GM18499 (cell line): ENCODE data around the gene SPATA12.

Experiments used
- ATAC-seq: cut with Tn5 transposase; IDR thresholded peaks from one replicate; pipeline ENCODE4 v1.9.1; 2021; ENCODE audit warnings: moderate number of reproducible peaks; ENCODE audit not compliant: insufficient read depth, unreplicated experiment

SPATA12 gene, protein sequence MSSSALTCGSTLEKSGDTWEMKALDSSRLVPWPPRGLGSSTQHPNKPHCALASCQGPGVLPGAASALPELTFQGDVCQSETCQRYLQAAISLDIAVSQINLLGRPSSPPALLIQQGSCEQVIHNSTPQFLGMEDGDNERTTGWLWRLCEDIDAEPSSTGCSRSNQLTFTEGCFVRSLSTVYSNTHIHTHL

DNA sequence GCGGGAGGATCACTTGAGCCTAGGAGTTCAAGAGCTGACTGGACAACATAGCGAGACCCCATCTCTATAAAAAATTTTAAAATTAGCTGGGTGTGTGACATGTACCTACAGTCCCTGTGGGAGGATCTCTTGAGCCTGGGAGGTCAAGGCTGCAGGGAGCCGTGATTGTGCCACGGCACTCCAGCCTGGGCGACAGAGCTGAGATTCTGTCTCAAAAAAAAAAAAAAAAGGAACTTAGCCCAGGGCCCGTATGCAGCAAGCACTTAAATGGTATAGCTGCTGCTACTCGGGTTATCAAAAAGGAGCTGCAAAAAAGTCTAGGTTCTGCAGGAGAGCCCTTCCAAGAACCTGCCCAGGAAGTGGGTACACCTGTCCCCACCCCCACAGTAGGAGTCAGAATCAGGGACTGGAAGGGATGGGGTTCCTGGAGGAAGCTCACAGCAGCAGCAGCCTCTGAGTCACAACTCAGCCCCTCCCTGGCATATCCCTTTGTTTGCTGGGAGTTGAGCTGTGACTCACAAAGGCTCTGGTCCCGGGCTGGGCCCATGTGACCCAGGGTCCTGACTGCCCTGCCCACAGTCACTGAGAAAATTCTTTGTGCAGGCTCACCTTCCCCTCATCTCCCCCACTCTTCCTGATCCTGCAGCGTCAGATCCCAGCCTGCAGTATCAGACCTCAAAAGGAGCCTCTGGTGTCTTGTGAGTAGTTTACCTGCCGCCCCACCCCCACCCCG, at the start of gene SPATA12:
TSS of gene SPATA12 (plus strand) at position 576 of the 733 bp plus-strand sequence. CDS start 13,031 bp downstream, outside the sequence.
- no peak for ATAC-seq

DNA sequence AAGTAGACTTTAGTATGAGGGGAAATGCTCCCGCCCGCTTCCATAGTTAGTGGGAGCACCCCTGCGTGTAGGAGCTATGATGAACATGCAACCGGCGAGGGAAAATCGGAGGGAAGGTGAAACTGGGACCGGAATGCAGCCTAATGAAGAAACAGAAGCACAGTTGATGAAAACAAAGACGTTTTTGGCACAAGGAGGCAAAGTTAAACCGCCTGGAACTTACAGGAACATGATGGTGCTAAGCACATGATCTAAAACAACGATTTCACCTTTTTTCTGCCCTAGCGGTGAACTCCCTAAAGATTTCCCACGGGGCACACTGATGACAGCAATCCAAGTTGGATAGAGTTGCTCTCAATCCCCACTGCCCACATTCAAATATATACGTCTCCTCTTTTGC, 49.4 kb upstream of the SPATA12 start:
- ATAC-seq, result no peak

- ATAC-seq, result no peak
Observed at GRCh38 chr3:57012847-57013246, 47.6 kb upstream of the SPATA12 start.

GRCh38 chr3:57015350-57015729, 45.1 kb upstream of the SPATA12 start:
- ATAC-seq, result no peak

GRCh38 chr3:57015912-57016311, 44.6 kb upstream of the SPATA12 start:
- no peak for ATAC-seq

- ATAC-seq, result no peak
Observed at GRCh38 chr3:57017459-57017845, 43.0 kb upstream of the SPATA12 start.

GRCh38 chr3:57018246-57018645, 42.2 kb upstream of the SPATA12 start:
- ATAC-seq, result no peak

DNA sequence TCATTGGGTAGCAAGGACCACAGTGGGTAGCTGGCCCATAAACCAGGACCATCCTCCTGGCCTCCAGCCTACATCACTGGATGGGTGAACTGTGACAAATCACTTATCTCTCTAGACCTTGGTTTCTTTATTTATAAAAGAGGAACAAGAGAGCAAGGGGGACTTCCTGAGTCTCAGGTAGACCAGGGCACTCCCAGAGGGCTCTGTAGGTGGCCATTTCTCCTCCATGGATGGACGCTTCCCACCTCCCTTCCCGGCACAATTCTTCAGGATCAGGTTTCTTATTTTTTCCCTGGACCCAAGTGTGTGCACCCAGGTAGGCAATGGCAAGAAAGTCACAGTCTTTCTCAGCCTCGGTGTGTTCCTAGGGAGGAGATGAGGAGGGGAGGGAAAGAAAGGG, 41.4 kb upstream of the SPATA12 start:
- ATAC-seq, result no peak

DNA sequence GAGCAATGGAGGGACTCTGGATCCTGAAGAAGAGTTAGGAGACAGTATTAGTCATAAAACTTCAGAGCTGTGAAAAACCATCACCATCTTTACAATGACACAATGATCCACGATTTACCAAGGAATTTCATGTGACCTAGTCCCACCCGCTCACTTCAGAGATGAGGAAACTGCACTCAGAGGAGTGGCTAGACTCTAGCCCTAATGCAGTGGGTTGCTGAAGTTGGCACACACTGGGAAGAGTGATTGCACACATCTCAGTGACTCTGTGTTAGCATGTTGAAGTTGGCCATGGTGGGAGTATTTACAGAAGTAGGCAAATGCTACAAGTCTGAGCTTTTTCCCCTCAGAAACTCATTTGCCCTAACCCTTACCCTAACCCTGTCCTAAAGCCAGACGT, 35.2 kb upstream of the SPATA12 start:
- ATAC-seq, result no peak

DNA sequence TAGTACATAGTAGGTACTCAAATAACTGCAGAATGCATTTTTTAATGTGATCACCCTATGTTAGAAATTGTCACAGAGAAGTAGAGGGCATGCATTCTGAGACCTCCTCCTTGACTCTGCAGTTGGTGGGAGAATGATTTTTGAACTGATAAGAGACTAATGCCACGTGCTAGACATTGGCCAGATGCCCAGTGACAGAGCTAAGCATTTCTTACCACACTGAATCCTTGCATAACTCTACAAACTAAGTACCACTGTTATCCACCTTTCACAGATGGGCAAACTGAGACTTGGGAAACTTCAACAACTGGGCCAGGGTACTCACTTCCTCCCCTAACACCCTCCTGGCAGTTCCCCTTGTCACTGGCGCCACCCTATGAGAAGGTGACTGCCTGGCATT, 33.5 kb upstream of the SPATA12 start:
- no peak for ATAC-seq

GRCh38 chr3:57029383-57029782, 31.1 kb upstream of the SPATA12 start:
- no peak for ATAC-seq

DNA sequence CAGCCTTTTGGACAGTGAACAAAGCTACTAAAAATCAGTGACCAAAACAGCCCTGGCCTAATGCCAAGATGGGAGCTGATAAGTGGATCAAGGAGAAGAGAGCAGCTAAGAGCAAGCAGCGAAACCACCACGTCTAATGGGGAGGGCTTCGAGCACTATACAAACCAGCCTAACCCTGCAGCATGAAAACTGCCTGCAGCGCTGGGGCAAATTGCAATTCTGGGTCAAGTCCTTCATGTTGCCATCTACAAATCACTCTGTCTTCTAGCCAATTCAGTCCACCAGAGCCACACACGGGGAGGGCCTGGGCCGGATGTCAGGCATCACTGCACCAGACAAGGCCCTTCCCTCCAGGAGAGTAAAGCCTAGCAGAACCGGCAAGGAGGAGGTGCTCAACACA, 30.5 kb upstream of the SPATA12 start:
- ATAC-seq, result no peak

DNA sequence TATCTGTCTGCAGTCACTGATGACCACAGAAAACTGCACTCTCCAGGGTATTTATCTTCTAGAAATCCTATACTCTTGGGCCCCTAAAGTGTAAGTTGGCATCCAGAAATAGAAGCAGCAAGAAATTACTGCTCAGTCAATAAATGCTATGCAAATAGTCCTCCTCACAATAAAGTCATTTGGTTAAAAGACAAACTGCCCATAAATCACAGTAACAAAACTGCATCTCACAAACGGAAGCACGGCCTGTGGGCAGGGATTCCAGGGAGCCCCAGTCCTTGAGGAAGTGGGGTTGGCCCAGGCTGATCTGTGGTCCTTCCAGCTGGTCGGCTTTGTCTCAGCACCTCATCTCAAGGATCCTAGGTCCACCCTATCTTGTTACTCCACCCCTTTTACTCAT, 29.7 kb upstream of the SPATA12 start:
- ATAC-seq, result no peak

DNA sequence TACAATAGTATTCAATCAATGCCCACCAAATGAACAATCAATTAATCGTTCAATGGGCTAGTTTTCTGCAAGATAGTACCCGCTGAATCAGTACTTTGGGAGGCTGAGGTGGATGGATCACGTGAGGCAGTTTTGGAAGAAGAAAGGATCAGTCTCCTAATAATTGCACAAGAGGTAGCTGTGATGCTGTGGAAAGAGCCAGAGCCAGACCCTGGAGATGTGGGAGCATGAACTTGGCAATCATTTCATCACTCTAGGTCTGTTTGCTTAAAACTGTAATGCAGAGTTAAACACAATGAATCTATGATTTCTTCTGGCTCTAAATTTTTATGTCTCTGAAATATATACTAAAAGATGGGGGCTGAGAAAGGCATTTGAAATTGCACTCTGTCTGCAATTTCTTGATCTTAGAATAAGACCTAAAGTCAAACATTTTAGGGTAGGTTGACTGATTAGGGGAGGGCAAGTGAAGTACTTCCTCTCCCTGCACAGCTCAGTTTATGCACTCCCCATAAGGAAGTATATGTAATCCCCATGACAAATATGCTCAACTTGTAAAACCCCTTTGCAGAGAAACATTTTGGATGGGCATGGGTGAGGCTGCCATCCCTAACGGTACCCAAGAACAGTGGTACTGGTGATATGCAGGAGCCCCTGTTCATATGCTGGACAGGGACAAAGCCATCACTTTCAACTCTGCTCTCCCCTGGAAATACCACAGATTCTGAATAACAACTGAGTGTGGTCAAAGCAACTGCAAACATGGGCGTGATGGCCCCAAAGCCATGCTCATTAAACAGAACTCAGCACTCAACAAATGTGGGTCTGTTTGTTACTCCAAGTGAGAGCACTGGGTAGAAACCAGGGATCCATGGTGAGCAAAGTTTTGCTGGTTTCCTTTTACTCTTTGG, 28.6 kb upstream of the SPATA12 start:
- ATAC-seq, result no peak

GRCh38 chr3:57036952-57037351, 23.5 kb upstream of the SPATA12 start:
- ATAC-seq, result no peak

DNA sequence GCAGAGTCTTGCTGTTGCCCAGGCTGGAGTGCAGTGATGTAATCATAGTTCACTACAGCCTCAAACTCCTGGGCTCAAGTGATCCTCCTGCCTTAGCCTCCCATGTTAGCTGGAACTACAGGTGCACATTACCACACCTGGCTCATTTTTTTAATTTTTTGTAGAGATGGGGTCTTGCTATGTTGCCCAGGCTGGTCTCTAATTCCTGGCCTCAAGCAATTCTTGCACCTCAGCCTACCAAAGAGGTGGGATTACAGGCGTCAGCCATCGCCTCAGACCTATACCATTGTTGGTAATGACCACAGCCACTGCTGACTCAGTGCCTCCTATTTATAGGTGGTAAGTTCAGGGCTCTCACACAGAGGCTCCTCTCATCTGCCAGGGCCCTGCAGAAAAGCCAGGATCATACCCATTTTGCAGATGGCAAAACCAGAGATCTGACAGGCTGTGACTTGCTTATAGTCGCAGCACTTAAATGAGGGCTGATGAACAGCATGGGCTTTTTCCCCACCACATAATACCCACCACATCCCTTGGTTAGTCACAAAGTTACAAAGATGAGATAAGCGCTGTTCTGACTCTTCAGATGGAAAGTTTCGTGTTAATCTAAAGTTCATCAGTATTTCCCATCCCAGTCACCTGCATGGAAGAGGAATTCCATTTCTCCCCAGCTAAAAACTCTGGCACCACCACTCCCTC, 21.8 kb upstream of the SPATA12 start:
- no peak for ATAC-seq

DNA sequence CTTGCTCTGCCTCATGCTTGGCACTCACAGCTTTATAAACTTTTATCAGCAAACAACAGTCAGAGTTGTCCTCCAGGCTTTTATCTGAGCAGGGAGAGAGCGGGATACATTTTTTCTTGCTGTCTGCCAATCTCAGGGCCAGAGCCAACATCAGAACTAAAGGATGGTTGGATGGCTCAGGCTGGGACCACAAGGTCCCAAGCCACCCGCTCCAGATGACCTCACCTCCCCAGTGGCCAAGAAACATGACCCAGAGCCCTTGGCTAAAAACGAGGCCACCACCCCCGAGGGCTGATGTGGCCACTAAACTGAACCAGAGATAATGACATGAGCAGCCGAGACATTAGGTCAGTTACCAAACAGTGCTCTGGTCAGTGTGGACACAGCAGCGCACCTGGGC, 18.8 kb upstream of the SPATA12 start:
- ATAC-seq, result no peak

- no peak for ATAC-seq
Observed at GRCh38 chr3:57043518-57043917, 16.9 kb upstream of the SPATA12 start.

- ATAC-seq, result no peak
Observed at GRCh38 chr3:57046101-57046765, 14.2 kb upstream of the SPATA12 start.

GRCh38 chr3:57048052-57048671, 12.3 kb upstream of the SPATA12 start:
- ATAC-seq, result no peak
